GM18870 (cell line): ENCODE results near the gene BID.

Experiments used
- ATAC-seq: cut with Tn5 transposase; IDR thresholded peaks from one replicate; pipeline ENCODE4 v1.9.1; 2021; ENCODE audit warnings: moderate library complexity; ENCODE audit not compliant: unreplicated experiment

BID gene

DNA sequence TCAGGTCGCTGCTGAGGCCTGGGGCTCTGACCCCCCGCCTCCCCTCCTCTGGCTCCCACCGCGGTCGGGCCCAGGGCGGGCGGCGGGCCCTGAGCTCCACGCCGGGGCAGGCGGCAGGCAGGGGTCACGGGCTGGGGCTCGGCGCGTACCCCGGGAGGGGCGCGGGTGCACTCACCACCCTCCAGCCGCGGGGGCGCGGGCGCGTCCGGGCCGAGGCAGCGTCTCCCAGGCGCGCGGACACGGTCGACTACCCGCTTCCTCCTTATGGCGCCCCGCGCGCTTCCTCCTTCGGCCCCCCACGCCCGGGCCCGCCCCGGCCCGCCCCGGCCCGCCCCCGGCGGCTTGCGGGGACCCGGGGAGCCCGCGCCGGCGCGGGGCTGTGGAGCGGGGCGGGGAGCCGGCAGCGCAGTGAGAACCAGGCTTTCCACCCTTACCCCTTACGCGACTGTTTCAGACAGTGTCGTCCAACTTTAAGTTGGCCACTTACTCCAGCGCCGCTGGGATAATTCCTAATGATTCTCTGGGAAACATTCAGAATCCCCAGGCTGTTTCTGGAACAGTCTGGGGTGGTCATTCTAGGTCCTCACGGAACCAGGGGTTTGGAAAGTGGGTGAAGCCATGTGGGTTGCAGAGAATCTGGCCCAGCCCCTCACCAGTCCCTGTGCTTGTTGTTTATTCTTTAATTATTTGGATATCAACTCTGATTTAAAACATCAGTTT lies at the start of gene BID:
Gene BID (minus strand): TSS at position 264 of the 720 bp plus-strand sequence. CDS start 24,353 bp downstream, outside the sequence.
- no peak for ATAC-seq

DNA sequence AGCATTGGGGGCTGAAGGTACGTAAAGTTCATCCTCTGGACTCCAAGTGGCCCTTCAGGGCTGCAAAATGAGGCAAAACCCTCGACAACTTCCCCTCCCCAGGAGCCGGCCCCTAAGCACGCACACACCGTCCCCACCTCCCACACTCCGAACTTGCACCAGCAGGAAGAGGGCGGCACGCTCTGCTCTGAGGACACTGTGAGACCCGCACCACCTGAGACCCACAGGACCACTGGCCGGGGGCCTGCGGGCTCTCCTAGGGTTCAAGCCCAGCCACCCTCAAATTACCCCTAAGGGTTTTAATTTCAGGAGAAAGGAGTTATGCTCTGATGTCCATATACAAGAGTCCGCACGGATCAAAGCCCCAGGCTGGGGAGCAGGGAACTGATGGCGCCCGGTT lies 49.7 kb upstream of the BID start:
- ATAC-seq = no peak

DNA sequence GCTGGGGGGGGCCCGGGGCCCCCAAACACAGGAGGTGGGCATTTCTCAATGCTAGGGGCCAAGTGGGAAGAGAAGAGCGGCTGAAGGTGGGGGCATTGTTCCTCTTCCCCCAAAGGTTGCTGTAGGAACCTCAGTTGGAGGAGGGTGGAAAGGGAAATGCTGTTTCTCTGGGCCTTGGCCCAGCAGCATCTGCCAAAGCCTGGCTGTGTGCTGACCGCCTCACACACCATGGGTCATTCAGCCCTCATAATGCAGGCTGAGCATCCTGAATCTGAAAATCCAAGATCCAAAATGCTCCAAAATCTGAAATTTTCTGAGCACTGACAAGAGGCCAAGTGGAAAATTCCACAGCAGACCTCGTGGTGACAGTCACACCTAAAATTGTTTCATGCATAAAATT lies 49.0 kb upstream of the BID start:
- no peak for ATAC-seq

DNA sequence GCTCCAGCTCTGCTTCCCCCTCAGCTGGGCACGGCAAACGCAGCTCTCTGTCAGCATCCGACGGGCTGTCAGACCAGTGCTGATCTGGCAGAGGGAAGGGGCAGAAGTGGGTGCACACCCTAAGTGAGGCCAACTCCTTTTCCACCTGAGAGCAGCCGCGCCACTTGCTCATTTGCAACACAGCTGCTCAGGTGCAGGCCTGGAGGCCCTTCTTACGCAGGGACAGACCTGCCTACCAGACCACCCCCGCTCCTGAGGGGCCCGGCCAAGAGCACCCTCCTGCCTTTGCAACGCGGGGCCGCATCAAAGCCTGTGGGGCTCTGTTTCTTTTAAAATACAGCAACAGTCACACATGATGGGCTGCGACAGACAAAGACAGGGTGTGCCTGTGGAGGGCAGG lies 47.8 kb upstream of the BID start:
- ATAC-seq = no peak

GRCh38 chr22:17820879-17821439 lies 46.7 kb upstream of the BID start:
- no peak for ATAC-seq

GRCh38 chr22:17818649-17819048 lies 44.4 kb upstream of the BID start:
- no peak for ATAC-seq

DNA sequence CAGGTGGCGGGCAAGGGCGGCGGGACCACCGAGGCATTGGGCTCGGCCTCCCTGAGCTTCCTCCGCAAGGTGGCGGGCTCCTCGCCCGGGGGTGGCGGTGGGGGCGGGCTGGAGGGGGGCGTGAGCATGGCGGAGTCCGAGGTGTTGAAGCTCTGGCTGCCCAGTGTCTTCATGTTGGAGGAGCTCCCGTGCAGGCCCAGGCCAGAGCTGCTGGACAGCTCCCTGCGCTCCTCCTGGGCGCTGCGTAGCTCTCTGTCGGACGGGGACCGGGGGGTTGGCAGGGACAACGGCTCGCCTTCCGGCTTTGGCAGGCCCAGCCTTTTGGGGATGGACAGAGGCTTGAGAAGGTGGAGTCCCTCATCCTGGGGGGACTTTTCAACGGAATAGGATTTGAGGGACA lies 43.9 kb upstream of the BID start:
- ATAC-seq = no peak

- ATAC-seq = no peak
Measured at GRCh38 chr22:17817511-17818065, 43.3 kb upstream of the BID start.

DNA sequence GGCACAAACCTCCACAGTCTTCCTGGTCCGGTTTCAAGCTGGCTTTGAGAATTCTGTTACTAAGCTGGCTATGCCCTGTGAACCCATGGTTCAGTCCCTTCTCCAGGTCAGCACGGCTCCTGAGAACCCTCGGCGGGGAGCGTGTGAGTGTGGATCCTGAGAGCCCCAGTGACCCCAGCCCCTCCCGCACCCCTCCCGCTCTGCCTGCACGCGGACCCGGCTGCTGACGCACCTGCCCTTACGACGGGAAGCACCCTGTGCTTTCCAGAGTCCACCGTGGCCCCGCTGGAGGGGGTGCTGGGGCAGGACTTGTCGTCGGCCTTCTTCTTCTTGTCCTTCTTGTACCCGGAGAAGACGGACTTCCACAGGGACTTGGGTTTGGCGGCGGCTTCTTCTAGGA lies 42.8 kb upstream of the BID start:
- no peak for ATAC-seq

DNA sequence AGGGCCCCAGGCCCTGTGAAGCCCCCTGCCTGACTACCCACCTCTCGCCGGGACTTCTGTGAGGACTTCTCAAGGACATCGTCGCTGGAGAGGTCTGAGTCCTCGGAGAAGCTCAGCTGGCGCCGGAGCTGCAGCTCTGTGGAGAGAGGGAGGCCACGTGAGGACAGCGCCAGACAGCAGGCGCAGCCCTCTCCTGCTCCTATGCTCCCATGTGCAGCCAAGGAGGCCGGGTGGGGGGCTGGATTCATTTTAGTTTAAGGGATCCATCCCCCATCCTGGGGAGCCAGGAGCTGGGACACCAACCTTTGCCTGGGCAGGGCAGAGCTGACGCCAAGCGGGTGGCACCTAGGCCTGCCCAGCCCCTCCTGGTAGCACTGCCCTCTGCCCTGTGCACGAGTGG lies 42.4 kb upstream of the BID start:
- no peak for ATAC-seq

DNA sequence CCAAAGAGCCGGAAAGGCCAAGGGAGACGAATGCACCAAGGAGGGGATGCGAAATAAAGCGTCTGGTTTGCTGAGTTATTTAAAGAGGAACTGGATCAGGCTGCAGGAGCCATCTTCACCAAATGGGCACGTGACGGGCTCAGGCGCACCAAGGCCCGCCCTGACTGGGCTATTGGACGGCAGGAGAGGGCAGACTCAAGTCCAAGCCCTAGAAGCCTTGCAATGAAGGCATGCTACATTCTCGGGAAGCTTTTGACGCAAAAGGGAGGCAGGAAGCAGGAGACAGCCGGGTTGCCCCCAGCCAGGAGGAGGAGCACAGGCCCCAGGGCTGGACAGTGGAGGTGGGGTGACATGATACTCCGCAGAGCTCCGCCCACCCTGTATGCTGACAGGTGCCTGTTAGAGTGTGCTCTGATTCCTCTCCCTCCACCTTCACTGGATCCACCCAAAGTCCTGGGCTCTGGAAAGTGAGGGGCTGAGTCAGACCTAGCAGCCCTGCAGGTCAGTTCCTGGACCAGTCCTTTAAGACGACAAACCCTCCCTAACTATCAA lies 41.5 kb upstream of the BID start:
- ATAC-seq = no peak

DNA sequence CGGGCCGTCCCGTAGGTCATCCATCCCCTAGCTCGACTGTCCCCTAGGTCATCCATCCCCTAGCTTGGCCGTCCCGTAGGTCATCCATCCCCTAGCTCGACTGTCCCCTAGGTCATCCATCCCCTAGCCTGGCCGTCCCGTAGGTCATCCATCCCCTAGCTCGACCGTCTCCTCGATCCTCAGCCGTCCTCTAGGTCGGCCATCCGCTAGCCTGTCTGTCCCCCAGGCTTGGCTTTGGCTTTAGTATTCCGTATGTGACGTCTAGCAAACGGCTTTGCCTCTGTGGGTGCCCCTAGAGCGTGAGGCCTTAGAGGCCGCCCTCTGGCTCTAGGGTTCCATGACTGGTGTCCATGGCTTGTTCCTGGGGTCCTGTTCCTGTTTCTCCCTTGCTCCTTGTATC lies 40.6 kb upstream of the BID start:
- ATAC-seq = no peak

- ATAC-seq = no peak
Measured at GRCh38 chr22:17814084-17814483, 39.8 kb upstream of the BID start.

DNA sequence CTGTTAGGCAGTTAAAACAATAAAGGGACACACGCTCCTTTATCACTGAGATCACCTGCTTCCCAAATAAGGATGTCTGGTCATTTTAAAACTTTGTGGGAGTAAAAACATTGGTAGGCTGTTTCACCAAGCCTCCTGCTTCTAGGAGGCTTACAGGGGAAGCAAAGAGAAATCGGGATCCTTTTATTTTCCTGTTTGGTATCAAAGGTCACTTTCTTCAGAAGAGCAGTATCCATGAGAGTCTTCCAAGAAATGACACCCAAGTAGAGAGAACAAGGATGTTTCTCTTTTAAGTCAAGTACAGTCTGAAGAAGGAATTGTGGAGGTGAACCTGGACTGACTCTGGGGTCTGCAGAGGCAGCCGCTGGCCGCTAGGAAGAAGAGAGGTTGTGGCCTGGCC lies 36.9 kb upstream of the BID start:
- no peak for ATAC-seq

- no peak for ATAC-seq
Measured at GRCh38 chr22:17810570-17811116, 36.4 kb upstream of the BID start.

GRCh38 chr22:17808693-17809403 lies 34.6 kb upstream of the BID start:
- no peak for ATAC-seq

DNA sequence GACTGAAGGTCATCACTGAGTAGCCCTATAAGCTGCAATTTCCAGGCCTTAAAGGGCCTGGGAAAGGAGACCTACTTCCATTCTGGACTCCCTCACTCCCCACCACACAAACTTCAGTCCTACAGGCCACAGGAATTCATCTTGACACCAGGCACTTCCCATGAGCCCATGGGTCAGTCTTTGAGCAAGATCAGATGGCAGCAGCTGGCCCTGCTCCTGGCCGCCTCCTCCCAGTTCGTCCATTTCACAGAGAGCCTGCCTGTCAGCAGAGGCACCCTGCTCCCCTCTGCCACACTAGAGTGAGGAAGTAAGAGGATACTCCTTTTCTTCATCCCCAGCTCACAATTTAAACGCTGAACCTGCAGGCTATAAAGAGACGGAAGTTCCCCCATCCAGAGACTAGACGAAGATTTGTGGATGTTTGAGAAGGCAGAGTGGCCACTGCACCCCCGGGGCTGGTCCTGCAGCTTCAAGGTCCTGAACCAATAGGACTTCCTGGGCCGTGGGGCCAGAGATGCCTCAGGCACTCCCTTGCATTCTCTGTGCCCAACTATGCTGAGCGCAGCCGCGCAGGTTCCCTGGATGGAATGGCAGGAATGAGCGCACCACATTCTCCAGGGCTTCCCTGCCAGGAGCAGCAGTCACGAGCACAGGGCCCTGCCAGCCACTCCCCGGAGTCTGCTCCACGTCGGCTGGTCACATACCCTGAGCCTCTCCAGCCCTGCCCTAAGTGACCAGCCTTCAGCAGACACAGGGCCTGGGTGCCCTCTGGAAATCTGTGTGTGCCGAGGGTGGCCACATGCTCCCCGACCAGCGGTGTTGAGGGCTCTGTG lies 33.5 kb upstream of the BID start:
- no peak for ATAC-seq

DNA sequence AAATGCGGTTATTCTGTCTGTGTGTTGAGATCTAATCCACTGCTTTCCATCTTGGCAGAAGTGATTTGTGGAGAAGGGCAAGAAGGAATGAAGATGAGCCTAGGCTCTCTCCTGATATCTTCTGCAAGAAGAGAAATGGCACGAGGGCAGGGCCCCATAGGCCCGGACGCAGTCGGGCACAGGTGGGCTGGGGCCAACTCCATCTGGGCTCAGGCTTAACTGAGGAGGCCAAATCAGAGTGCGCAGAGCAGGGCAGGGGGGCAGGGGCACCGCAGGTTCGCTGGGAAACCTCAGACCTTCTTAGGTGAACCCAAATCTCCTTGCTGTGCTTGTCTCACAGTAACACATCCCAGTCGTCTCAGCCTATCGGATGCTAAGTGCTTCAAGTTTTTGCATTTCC lies 32.8 kb upstream of the BID start:
- no peak for ATAC-seq

DNA sequence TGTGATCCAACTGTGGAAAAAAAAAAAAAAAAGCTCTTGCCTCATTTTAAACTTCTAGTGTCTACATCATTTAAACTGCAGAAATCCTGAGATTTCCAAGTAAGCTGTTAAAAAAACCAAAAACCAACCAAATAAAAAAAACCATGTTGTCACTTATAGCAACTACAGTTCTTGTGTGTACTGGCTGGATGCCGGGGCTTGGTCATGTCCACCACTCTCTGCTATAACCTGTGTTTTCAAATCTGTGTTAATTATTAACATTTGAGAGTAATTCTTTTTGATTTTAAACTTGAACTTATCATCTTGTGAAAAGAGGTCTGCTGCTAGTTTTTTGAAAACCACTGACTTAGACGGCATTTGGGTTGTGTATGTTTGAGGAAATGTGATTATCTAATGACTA lies 32.2 kb upstream of the BID start:
- no peak for ATAC-seq

DNA sequence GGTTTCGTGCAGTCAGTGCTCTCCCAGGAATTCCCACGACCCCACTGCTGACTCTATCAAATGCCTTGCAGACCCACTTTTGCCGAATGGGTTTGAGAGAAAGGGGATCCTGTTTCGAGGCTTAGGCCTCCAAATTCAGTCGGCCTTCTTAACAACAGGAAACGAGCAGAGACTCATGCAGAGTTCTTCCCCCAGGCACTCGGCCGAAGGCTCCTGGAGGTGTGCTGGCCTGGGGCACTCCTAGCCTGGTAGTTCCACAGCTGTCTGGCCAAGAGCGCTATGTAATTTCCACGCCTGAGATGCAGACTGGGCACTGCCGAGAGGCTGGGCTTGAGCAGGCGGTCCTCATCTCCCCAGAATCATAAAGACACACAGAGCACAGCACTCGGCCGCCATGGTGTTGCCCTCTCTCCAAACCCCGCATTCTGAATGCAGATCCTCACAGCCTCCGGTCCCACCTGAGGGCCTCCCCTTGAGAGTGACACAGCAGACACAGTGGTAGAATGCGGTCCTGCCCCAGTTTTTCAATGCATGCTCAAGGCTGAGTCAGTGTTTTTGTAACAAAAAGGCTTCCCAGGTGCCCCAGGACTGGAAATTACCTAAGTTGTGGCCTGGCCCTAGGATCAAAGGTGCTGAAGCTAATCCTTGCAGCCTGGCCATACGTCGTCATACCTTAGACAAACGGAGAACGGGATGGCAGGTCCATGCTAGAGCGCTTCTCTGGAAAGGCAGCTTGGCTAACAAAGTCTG lies 30.2 kb upstream of the BID start:
- no peak for ATAC-seq
